Measurements from ENCODE around the gene CYTH3.

DNA sequence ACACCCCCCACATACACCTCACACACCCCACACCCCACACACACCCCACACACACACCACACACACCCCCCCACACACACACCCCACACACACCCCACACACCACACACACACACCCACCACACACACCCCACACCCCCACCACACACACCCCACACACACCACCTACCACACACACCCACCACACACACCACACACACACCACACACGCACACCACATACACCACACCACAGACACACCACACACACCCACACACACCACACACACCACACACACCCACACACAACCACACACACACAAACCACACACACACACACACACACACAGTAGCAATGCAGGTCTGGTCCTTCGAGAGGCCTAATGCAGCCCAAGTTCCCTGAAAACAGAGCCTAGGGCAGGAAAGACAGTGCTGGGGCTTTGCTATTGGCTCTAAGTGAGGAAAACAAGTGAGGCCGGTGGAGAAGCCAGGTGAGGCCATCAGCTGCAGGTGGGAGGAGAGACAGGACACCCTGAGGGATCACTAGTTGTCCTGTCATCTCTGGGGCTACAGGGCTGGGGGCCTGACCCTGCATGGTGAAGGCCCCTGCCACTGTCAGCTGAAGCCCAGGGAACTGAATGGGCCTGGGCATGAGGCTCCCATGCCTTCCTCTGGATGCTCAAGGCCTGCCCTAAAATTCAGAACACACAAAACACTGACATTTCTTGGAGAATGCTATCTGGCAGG lies 92.6 kb downstream of the CYTH3 start:
- no peak for TF ChIP-seq POLR2A (IDR thresholded peaks at IDR 0.05)
- TF ChIP-seq, protein P1, sequence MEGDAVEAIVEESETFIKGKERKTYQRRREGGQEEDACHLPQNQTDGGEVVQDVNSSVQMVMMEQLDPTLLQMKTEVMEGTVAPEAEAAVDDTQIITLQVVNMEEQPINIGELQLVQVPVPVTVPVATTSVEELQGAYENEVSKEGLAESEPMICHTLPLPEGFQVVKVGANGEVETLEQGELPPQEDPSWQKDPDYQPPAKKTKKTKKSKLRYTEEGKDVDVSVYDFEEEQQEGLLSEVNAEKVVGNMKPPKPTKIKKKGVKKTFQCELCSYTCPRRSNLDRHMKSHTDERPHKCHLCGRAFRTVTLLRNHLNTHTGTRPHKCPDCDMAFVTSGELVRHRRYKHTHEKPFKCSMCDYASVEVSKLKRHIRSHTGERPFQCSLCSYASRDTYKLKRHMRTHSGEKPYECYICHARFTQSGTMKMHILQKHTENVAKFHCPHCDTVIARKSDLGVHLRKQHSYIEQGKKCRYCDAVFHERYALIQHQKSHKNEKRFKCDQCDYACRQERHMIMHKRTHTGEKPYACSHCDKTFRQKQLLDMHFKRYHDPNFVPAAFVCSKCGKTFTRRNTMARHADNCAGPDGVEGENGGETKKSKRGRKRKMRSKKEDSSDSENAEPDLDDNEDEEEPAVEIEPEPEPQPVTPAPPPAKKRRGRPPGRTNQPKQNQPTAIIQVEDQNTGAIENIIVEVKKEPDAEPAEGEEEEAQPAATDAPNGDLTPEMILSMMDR (IDR thresholded peaks at IDR 0.05), result no peak
